Upper lobe of right lung (tissue), 1 donor: ENCODE results near the gene UPF3A. TPM values are rescaled to one million over a fixed set of nuclear protein-coding genes. Genes with fewer than 3 reads are reported as not detected.

Experiments
- ATAC-seq: fragments of 200-7000 bp; cut with Tn5 transposase; one replicate; pipeline ENCODE4 v1.9.1; 2020; ENCODE audit warnings: mild to moderate bottlenecking, moderate library complexity
- DNase-seq: peaks from one replicate; pipeline ENCODE4 v3.0.0-alpha.2; 2020
- H3K27ac ChIP-seq: fragments of 200-600 bp; one replicate; pipeline ENCODE4 v1.8.0; 2022
- H3K27me3 ChIP-seq: fragments of 200-600 bp; one replicate; pipeline ENCODE4 v1.8.0; 2022; ENCODE audit warnings: mild to moderate bottlenecking
- H3K36me3 ChIP-seq: fragments of 200-600 bp; one replicate; pipeline ENCODE4 v1.8.0; 2022
- H3K4me1 ChIP-seq: fragments of 200-600 bp; one replicate; pipeline ENCODE4 v1.8.0; 2022
- H3K4me3 ChIP-seq: fragments of 200-600 bp; one replicate; pipeline ENCODE4 v1.8.0; 2022; ENCODE audit warnings: mild to moderate bottlenecking
- H3K9me3 ChIP-seq: fragments of 200-600 bp; one replicate; pipeline ENCODE4 v1.8.0; 2022
- intact Hi-C: fragments of 100-400 bp; cut with DNase I; formaldehyde crosslinking; loops from one replicate; pipeline ENCODE4 v1.11.0; 2022
- total RNA-seq: library from RNA; stranded (reverse); fragmentation: NEBNext Ultra II Directional; extraction: Animal tissue kit (Norgen Biotek cat#: 25700); gene quantifications from one replicate; pipeline ENCODE4 v1.2.1, GENCODE V29; 2021
- TF ChIP-seq, protein P1 (sequence below): fragments of 200-600 bp; IDR thresholded peaks from one replicate; pipeline ENCODE4 v1.8.0; 2022; ENCODE audit warnings: antibody characterized with exemption
- donor health status: DM: no; HTN: yes; CAD: no; lungs with severe emphysema.

The UPF3A gene
- total RNA-seq, 1 donor from 2014 or later: 35.6 TPM

DNA sequence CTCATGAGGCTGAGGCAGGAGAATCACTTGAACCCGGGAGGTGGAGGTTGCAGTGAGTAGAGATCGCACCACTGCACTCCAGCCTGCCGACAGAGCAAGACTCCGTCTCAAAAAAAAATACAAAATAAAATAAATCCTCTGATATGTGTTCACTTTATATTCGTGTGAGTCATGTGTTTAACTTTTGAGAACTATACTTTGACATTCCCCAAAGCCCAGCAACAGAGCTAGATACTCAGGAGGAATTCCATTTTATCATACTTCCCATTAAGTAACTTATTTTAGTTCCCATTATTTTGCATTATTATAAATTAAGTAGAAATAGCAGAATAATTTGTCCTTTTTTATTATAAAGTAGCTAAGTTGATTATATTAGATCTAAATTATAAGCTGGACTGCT, 29.6 kb downstream of the UPF3A start:
- Histone ChIP-seq H3K9me3 (no peaks in the 10 kb centered on the region), H3K4me1 (peaks cover 17% of the 10 kb centered on the region), H3K4me3 (no peak overlapping the region), H3K27me3 (no peaks in the 10 kb centered on the region), H3K27ac (no peak overlapping the region), H3K36me3 (peaks cover 11% of the 10 kb centered on the region)
- intact Hi-C loops: no loop called here
- ATAC-seq: no peak
- TF ChIP-seq, protein P1, sequence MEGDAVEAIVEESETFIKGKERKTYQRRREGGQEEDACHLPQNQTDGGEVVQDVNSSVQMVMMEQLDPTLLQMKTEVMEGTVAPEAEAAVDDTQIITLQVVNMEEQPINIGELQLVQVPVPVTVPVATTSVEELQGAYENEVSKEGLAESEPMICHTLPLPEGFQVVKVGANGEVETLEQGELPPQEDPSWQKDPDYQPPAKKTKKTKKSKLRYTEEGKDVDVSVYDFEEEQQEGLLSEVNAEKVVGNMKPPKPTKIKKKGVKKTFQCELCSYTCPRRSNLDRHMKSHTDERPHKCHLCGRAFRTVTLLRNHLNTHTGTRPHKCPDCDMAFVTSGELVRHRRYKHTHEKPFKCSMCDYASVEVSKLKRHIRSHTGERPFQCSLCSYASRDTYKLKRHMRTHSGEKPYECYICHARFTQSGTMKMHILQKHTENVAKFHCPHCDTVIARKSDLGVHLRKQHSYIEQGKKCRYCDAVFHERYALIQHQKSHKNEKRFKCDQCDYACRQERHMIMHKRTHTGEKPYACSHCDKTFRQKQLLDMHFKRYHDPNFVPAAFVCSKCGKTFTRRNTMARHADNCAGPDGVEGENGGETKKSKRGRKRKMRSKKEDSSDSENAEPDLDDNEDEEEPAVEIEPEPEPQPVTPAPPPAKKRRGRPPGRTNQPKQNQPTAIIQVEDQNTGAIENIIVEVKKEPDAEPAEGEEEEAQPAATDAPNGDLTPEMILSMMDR: no peak
- no peak for DNase-seq

DNA sequence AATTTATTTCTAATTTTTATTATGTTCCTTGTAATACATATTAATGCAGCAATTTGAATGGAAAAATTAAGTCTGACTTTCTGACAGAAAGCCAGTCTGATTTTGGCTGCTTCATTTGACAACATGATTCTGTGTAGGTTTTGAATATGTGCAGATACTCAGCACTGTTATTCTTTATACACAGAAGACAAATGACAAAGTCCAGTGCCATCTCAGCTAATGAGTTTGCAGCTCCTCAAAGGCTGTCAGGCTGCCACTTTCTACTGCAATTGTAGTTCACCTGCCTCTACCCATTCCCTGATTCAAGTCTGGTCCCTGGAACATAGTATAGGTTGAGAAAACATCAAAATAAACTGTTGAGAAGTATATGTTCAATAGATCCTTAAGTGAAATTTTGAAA, 30.0 kb downstream of the UPF3A start:
- no peak overlapping the region for H3K27ac ChIP-seq
- peaks cover 18% of the 10 kb centered on the region for H3K4me1 ChIP-seq
- intact Hi-C loops: no loop called here
- DNase-seq (no peak), ATAC-seq (no peak)
- TF ChIP-seq, protein P1: no peak
- H3K9me3 ChIP-seq: no peaks in the 10 kb centered on the region
- no peaks in the 10 kb centered on the region for H3K27me3 ChIP-seq
- H3K4me3 ChIP-seq: no peak overlapping the region
- peaks cover 9% of the 10 kb centered on the region for H3K36me3 ChIP-seq

DNA sequence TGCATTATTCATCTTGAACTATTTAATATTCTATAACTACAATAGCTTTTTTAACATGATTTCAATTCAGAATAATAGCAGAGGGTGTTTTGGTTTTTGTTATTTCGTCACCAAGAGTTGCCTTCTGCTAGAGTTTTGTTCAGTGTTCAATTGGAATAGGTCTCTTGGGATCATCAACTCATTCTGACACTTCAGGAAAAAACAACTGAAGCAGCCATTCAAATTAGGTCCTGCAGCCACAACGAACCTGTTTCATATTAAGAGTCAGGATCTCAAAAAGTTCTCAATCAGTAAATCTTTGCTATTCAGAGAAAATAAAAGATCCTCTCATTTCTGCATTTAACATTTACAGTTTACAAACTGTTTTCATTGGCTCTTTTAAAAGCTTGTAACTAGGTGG, 30.5 kb downstream of the UPF3A start:
- Histone ChIP-seq H3K27ac (no peak overlapping the region), H3K4me3 (no peak overlapping the region), H3K4me1 (peaks cover 18% of the 10 kb centered on the region), H3K27me3 (no peaks in the 10 kb centered on the region), H3K36me3 (peaks cover 4% of the 10 kb centered on the region), H3K9me3 (no peaks in the 10 kb centered on the region)
- DNase-seq: no peak
- TF ChIP-seq, protein P1: no peak
- intact Hi-C loops: no loop called here
- no peak for ATAC-seq

DNA sequence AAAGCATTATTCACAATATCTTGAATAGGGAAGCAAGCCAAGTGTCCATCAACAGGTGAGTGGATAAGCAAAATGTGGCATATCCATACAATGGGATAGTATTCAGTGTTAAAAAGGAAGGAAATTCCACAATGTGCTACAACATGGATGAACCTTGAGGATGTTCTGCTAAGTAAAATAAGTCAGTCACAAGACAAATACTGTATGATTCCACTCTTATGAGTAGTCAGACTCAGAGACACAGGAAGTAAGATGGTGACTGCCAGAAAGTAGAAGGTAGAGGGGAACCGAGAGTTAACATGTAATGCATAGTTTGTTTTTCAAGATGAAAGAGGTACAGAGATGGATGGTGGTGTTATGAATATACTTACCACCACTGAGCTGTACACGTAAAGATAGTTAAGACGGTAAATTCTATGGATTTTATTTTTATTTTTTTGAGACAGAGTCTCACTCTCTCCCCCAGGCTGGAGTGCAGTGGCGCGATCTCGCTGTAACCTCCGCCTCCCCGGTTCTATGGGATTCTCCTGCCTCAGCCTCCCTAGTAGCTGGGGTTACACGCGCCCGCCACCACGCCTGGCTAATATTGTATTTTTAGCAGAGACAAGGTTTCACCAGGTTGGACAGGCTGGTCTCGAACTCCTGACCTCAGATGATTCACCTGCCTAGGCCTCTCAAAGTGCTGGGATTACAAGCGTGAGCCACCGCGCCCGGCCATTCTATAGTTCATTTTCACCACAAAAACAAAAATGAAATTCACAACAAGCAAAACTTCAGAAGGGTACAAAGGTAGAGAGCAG, 31.9 kb downstream of the UPF3A start:
- intact Hi-C loops: no loop called here
- Histone ChIP-seq H3K27ac (peak overlapping the region; percentile 93), H3K9me3 (no peaks in the 10 kb centered on the region), H3K4me3 (peak overlapping the region; percentile 77), H3K36me3 (no peaks in the 10 kb centered on the region), H3K27me3 (no peaks in the 10 kb centered on the region), H3K4me1 (peaks cover 21% of the 10 kb centered on the region)
- TF ChIP-seq, protein P1: no peak
- DNase-seq (no peak), ATAC-seq (no peak)

DNA sequence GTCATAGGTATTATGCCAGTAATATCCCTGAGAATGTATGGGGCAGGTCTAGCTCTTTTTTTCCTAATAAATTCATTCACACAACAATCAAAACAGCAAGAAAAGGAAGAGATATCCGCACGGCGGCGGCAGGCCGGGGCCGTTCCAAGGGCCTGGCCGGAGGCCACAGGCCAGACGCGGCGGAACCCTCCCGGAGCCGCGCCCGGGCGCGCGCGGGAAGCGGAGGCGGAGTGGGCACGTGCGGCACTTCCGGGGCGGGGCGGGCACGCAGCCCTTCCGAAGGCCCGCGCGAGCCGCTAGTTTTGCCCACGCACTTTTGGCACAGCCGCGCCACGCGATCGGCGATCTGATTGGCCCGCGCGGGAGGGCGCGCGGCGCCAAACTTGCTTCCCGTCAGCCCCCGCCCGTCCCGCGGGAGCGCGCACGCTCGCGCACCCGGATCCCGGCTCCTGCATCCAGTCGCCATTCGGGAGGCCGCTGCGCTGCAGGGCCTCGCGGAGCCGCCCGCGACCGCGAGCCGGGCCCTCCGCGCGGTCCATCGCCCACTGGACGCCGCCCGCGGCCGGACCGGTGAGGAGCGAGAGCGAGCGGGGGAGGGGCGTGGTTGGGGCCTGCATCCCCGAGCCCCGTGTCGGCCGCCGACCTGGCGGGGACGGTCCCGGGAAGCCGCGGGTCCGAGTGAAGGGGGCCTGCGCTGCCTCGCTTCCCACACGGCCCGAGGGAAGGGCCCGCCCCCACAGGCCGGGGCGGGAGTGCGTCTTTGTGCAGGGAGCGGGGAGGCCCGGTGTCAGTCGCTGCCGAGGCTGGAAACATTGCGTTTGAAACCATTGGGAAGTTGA, 32.9 kb downstream of the UPF3A start, which contains the start of gene CHAMP1:
TSS of gene CHAMP1 (plus strand) at position 430 of the 839 bp plus-strand sequence. CDS start 9,340 bp downstream, outside the sequence.
- Histone ChIP-seq H3K27me3 (no peaks in the 10 kb centered on the region), H3K4me3 (peak within 1 kb of the TSS; percentile 77), H3K9me3 (no peaks in the 10 kb centered on the region), H3K36me3 (no peaks in the 10 kb centered on the region), H3K27ac (peak within 1 kb of the TSS; percentile 93), H3K4me1 (peaks cover 27% of the 10 kb centered on the region)
- intact Hi-C loops: no loop called here
- peak; percentile 98 for ATAC-seq
- peak; percentile 99 for DNase-seq
- TF ChIP-seq, protein P1: no peak
